ENCODE measurements around the gene FMC1. TPM values are rescaled to one million over a fixed set of nuclear protein-coding genes. Genes with fewer than 3 reads are reported as not detected.
"Not testable (repeated sequence)": the region's sequence is repeated elsewhere in the genome, so short reads cannot be mapped to it uniquely, and the experiment has no call there.

Gene FMC1
- total and polyA plus RNA-seq, 4 experiments from 2014 or later, result 6.7 to 66.8 (median 30.2) TPM

DNA sequence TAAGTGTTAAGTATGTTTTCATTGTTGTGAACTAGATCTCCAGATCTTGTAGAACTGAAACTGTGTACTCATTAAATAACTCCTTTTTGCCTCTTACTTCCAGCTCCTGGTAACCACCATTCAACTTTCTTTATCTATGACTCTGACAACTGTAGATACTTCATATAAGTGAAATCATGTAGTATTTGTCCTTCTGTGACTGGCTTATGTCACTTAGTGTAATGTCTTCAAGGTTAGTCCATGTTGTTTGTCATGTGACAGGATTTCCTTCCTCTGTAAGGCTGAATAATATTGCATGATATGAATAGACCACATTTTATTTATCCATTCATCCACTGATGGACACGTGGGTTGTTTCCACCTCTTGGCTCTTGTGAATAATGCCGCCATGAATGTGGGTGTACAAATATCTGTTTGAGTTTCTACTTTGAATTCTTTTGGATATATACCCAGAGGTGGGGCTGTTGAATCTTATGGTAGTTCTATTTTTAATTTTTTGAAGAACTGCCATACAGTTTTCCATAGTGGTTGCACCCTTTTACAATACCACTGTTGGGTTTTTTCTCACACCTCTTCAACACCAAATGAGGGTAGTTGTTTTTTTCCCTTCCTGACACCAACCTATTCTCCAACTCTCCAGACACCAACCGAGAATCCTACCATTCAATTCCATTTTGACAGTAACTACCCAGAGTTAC lies 10.7 kb upstream of the FMC1 start:
- intact Hi-C loops (cut with micrococcal nuclease), result no loop called here
- Mint-ChIP-seq H3K4me3 (no peak overlapping the region), H3K27me3 (no peaks in the 10 kb centered on the region), H3K4me1 (peaks cover 6 to 18% (median 13%) of the 10 kb centered on the region in 4 donors), H3K36me3 (no peaks in the 10 kb centered on the region), H3K27ac (peak overlapping the region in 3 of 7 donors; percentile 5 to 67 (median 58)), H3K9me3 (peaks cover 0 to 4% (median 0%) of the 10 kb centered on the region in 8 donors)
- peaks cover 10% of the 10 kb centered on the region for H3K4me1 ChIP-seq (ENCODE audit: insufficient read depth, low read length)
- no peaks in the 10 kb centered on the region for H3K9me3 ChIP-seq (ENCODE audit: control insufficient read depth in 1 of 2, low read length in 2 of 2)
- no peak overlapping the region for H3K27ac ChIP-seq (ENCODE audit: low read depth, low read length)
- no peaks in the 10 kb centered on the region for H3K36me3 ChIP-seq (ENCODE audit: insufficient read depth, low read length)
- no peak overlapping the region for H3K4me3 ChIP-seq (ENCODE audit: low read length in 2 of 2)
- H3K27me3 ChIP-seq (ENCODE audit: insufficient read depth, low read length), result no peaks in the 10 kb centered on the region
- ChIA-PET POLR2A (ENCODE audit: partially characterized antibody) (no interaction called here), CTCF (ENCODE audit: partially characterized antibody) (no interaction called here)
- peak in 1 of 5 donors; percentile 2 for DNase-seq

DNA sequence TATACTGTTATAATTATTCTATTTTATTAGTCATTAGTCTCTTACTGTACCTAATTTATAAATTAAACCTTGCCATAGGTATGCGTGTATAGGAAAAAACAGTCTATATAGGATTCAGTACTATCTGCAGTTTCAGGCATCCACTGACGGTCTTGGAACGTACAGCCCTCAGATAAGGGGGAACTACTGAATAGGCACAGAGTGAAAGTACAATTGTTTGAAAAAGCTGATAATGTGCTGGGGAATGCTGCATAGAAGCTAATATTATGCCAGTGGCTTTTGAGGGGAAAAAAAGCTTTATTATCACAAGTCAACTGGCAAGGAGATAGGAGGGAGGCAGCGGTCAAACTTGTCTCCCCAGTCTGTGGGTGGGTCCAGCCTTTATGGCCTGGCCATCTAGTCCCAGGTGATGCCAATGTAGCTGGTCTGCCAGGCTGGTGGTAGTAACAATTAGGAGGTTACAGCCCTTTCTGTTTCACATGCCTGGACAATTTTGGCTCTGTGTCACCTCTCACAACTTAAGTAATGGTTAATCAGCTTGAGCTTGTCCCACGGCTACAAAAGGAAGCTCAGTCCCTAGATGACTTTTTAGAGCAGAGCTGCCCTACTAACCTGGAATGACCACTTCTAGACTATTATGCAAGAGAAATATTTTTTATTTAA lies 8.3 kb upstream of the FMC1 start:
- Histone ChIP-seq H3K27me3 (ENCODE audit: insufficient read depth, low read length) (no peaks in the 10 kb centered on the region), H3K27ac (ENCODE audit: low read depth, low read length) (no peak overlapping the region), H3K4me3 (ENCODE audit: low read length in 2 of 2) (no peak overlapping the region), H3K9me3 (ENCODE audit: control insufficient read depth in 1 of 2, low read length in 2 of 2) (no peaks in the 10 kb centered on the region), H3K36me3 (ENCODE audit: insufficient read depth, low read length) (no peaks in the 10 kb centered on the region), H3K4me1 (ENCODE audit: insufficient read depth, low read length) (peaks cover 10% of the 10 kb centered on the region)
- intact Hi-C loops (cut with micrococcal nuclease), result no loop called here
- DNase-seq, result no peak
- Mint-ChIP-seq H3K4me1 (peaks cover 6 to 18% (median 13%) of the 10 kb centered on the region in 4 donors), H3K4me3 (no peak overlapping the region), H3K9me3 (peaks cover 0 to 4% (median 0%) of the 10 kb centered on the region in 8 donors), H3K27me3 (no peaks in the 10 kb centered on the region), H3K27ac (no peak overlapping the region), H3K36me3 (no peaks in the 10 kb centered on the region)
- ChIA-PET POLR2A (ENCODE audit: partially characterized antibody) (no interaction called here), CTCF (ENCODE audit: partially characterized antibody) (no interaction called here)

DNA sequence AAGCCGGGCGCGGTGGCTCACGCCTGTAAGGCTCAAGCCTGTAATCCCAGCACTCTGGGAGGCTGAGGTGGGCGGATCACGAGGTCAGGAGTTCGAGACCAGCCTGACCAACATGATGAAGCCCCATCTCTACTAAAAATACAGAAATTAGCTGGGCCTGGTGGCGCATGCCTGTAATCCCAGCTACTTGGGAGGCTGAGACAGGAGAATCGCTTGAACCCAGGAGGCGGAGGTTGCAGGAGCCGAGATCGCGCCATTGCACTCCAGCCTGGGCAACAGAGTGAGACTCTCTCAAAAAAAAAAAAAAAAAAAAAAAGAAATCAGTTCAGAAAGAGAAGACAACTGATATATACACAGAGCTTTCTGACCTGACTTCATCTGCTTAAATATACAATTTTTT lies 7.7 kb upstream of the FMC1 start:
- POLR2A ChIA-PET (ENCODE audit: partially characterized antibody); H3K9me3 Mint-ChIP-seq; H3K27ac Mint-ChIP-seq; H3K27me3 Mint-ChIP-seq; DNase-seq; H3K4me3 ChIP-seq (ENCODE audit: low read length in 2 of 2); H3K4me3 Mint-ChIP-seq; H3K9me3 ChIP-seq (ENCODE audit: control insufficient read depth in 1 of 2, low read length in 2 of 2); H3K27me3 ChIP-seq (ENCODE audit: insufficient read depth, low read length); H3K36me3 Mint-ChIP-seq; H3K27ac ChIP-seq (ENCODE audit: low read depth, low read length); intact Hi-C loops (cut with micrococcal nuclease); H3K36me3 ChIP-seq (ENCODE audit: insufficient read depth, low read length): not testable (repeated sequence)
- peaks cover 10% of the 10 kb centered on the region for H3K4me1 ChIP-seq (ENCODE audit: insufficient read depth, low read length)
- CTCF ChIA-PET (ENCODE audit: partially characterized antibody), result interaction anchor here (0.6 kb wide), 1 partner anchor 451 kb away, joined by 4 read pairs; no protein-coding TSS in a partner anchor
- peaks cover 6 to 18% (median 13%) of the 10 kb centered on the region in 4 donors for H3K4me1 Mint-ChIP-seq

- H3K9me3 ChIP-seq (ENCODE audit: control insufficient read depth in 1 of 2, low read length in 2 of 2), result no peaks in the 10 kb centered on the region
- CTCF ChIA-PET (ENCODE audit: partially characterized antibody), result interaction anchor here (0.6 to 1.3 kb wide), 2 partner anchors 9 to 100 kb away, joined by 3 read pairs; no protein-coding TSS in a partner anchor
- Mint-ChIP-seq H3K27ac (no peak overlapping the region), H3K36me3 (no peaks in the 10 kb centered on the region), H3K4me1 (peaks cover 9 to 25% (median 17%) of the 10 kb centered on the region in 4 donors), H3K27me3 (no peaks in the 10 kb centered on the region), H3K9me3 (peaks cover 0 to 5% (median 0%) of the 10 kb centered on the region in 8 donors), H3K4me3 (no peak overlapping the region)
- no peak for DNase-seq
- peaks cover 10% of the 10 kb centered on the region for H3K4me1 ChIP-seq (ENCODE audit: insufficient read depth, low read length)
- H3K27ac ChIP-seq (ENCODE audit: low read depth, low read length), result no peak overlapping the region
- H3K27me3 ChIP-seq (ENCODE audit: insufficient read depth, low read length), result no peaks in the 10 kb centered on the region
- no peak overlapping the region for H3K4me3 ChIP-seq (ENCODE audit: low read length in 2 of 2)
- POLR2A ChIA-PET (ENCODE audit: partially characterized antibody), result no interaction called here
- intact Hi-C loops (cut with micrococcal nuclease), result no loop called here
- no peaks in the 10 kb centered on the region for H3K36me3 ChIP-seq (ENCODE audit: insufficient read depth, low read length)
Observed at GRCh38 chr7:139334399-139335150, 6.6 kb upstream of the FMC1 start.

- Histone ChIP-seq H3K4me1 (ENCODE audit: insufficient read depth, low read length) (peaks cover 20% of the 10 kb centered on the region), H3K36me3 (ENCODE audit: insufficient read depth, low read length) (no peaks in the 10 kb centered on the region), H3K27me3 (ENCODE audit: insufficient read depth, low read length) (no peaks in the 10 kb centered on the region), H3K9me3 (ENCODE audit: control insufficient read depth in 1 of 2, low read length in 2 of 2) (no peaks in the 10 kb centered on the region), H3K27ac (ENCODE audit: low read depth, low read length) (no peak overlapping the region), H3K4me3 (ENCODE audit: low read length in 2 of 2) (no peak overlapping the region)
- no peak for DNase-seq
- Mint-ChIP-seq H3K4me3 (peak overlapping the region; percentile 72 to 99 (median 97)), H3K9me3 (peaks cover 0 to 17% (median 4%) of the 10 kb centered on the region in 8 donors), H3K27ac (peak overlapping the region; percentile 6 to 100 (median 100)), H3K36me3 (peaks cover 0 to 18% of the 10 kb centered on the region in 2 donors), H3K4me1 (peaks cover 14 to 41% (median 24%) of the 10 kb centered on the region in 4 donors), H3K27me3 (peaks cover 3 to 6% of the 10 kb centered on the region in 2 donors)
- intact Hi-C loops (cut with micrococcal nuclease), result no loop called here
- POLR2A ChIA-PET (ENCODE audit: partially characterized antibody), result interaction anchor here (0.7 to 4.9 kb wide), 5 partner anchors 15 to 244 kb away, joined by 3 to 107 read pairs (median 3); partner anchors contain the start of gene LUC7L2
- CTCF ChIA-PET (ENCODE audit: partially characterized antibody), result interaction anchor here (1.6 kb wide), 2 partner anchors 21 to 87 kb away, joined by 4 to 8 read pairs; partner anchors contain the start of gene LUC7L2
Observed at GRCh38 chr7:139339025-139339424, 2.1 kb upstream of the FMC1 start.

DNA sequence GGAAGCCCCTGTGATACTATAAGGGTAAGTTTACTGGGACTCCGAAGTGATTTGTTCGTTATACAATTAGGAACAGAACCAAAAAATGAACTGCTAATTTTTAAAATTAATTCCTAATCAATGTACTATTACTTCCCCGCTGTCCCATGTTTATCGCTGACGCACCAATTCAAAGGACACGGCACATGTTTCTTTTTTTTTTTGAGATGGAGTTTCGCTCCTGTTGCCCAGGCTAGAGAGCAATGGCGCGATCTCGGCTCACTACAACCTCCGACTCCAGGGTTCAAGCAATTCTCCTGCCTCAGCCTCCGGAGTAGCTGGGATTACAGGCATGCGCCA lies 1.5 kb upstream of the FMC1 start:
- intact Hi-C loops (cut with micrococcal nuclease), result loop anchor here (1.0 to 10.0 kb wide), 11 partner anchors 20 to 1335 kb away; partner anchors contain the start of genes ADCK2, LUC7L2, MKRN1 and UBN2
- Mint-ChIP-seq H3K9me3 (peaks cover 0 to 17% (median 3%) of the 10 kb centered on the region in 8 donors), H3K27ac (peak overlapping the region; percentile 100), H3K4me3 (peak overlapping the region; percentile 95 to 99 (median 98)), H3K27me3 (peaks cover 3 to 6% of the 10 kb centered on the region in 2 donors), H3K4me1 (peaks cover 15 to 45% (median 24%) of the 10 kb centered on the region in 4 donors), H3K36me3 (peaks cover 0 to 21% of the 10 kb centered on the region in 2 donors)
- H3K9me3 ChIP-seq (ENCODE audit: control insufficient read depth in 1 of 2, low read length in 2 of 2), result no peaks in the 10 kb centered on the region
- H3K27ac ChIP-seq (ENCODE audit: low read depth, low read length), result peak overlapping the region; percentile 100
- H3K27me3 ChIP-seq (ENCODE audit: insufficient read depth, low read length), result no peaks in the 10 kb centered on the region
- DNase-seq, result no peak
- peak overlapping the region; percentile 95 to 96 for H3K4me3 ChIP-seq (ENCODE audit: low read length in 2 of 2)
- CTCF ChIA-PET (ENCODE audit: partially characterized antibody), result interaction anchor here (0.9 to 1.6 kb wide), 3 partner anchors 20 to 104 kb away, joined by 3 to 8 read pairs (median 4); partner anchors contain the start of gene LUC7L2
- H3K4me1 ChIP-seq (ENCODE audit: insufficient read depth, low read length), result peaks cover 20% of the 10 kb centered on the region
- POLR2A ChIA-PET (ENCODE audit: partially characterized antibody), result interaction anchor here (0.7 to 4.9 kb wide), 14 partner anchors 14 to 245 kb away, joined by 3 to 107 read pairs (median 3); partner anchors contain the start of genes LUC7L2 and UBN2
- H3K36me3 ChIP-seq (ENCODE audit: insufficient read depth, low read length), result no peaks in the 10 kb centered on the region
